T-helper 2 cell treated with Interferon-gamma antibody and Interleukin-4, amounts not matched to agents 5 μg/mL and 100 μg/mL, for 36 hours (primary cell): ENCODE results near the gene TBX4.

Source experiments
- DNase-seq: peaks from one replicate; pipeline ENCODE4 v3.0.0; 2021; ENCODE audit warnings: low spot score
- H3K27ac Mint-ChIP-seq: one replicate; pipeline ENCODE4 v1.8.0; 2021; ENCODE audit warnings: mild to moderate bottlenecking, mixed read lengths
- H3K27me3 Mint-ChIP-seq: one replicate; pipeline ENCODE4 v1.8.0; 2021; ENCODE audit warnings: low read depth, mixed read lengths
- H3K36me3 Mint-ChIP-seq: one replicate; pipeline ENCODE4 v1.8.0; 2021; ENCODE audit warnings: low read depth, mixed read lengths
- H3K4me1 Mint-ChIP-seq: one replicate; pipeline ENCODE4 v1.8.0; 2021; ENCODE audit warnings: low read depth, mixed read lengths
- H3K4me3 Mint-ChIP-seq: one replicate; pipeline ENCODE4 v1.8.0; 2022; ENCODE audit warnings: mild to moderate bottlenecking, moderate library complexity, mixed read lengths
- H3K9me3 Mint-ChIP-seq: one replicate; pipeline ENCODE4 v1.8.0; 2021; ENCODE audit warnings: mixed read lengths

The TBX4 gene

GRCh38 chr17:61480414-61480807 is 28.2 kb downstream of the TBX4 start:
- Mint-ChIP-seq H3K4me1 (no peaks in the 10 kb centered on the region), H3K36me3 (no peaks in the 10 kb centered on the region), H3K27me3 (peaks cover 2% of the 10 kb centered on the region), H3K4me3 (no peak overlapping the region), H3K27ac (no peak overlapping the region), H3K9me3 (no peaks in the 10 kb centered on the region)
- no peak for DNase-seq

- no peak overlapping the region for H3K27ac Mint-ChIP-seq
- H3K4me3 Mint-ChIP-seq, result no peak overlapping the region
- H3K36me3 Mint-ChIP-seq, result no peaks in the 10 kb centered on the region
- H3K27me3 Mint-ChIP-seq, result peaks cover 2% of the 10 kb centered on the region
- no peaks in the 10 kb centered on the region for H3K4me1 Mint-ChIP-seq
- H3K9me3 Mint-ChIP-seq, result no peaks in the 10 kb centered on the region
- DNase-seq, result no peak
Measured at GRCh38 chr17:61481421-61481820, 29.2 kb downstream of the TBX4 start.

GRCh38 chr17:61482467-61482866 is 30.2 kb downstream of the TBX4 start:
- no peaks in the 10 kb centered on the region for H3K36me3 Mint-ChIP-seq
- H3K4me1 Mint-ChIP-seq, result no peaks in the 10 kb centered on the region
- no peaks in the 10 kb centered on the region for H3K9me3 Mint-ChIP-seq
- H3K27ac Mint-ChIP-seq, result no peak overlapping the region
- no peak overlapping the region for H3K4me3 Mint-ChIP-seq
- H3K27me3 Mint-ChIP-seq, result peaks cover 2% of the 10 kb centered on the region
- DNase-seq, result no peak

GRCh38 chr17:61483778-61484116 is 31.5 kb downstream of the TBX4 start:
- H3K27ac Mint-ChIP-seq, result no peak overlapping the region
- no peaks in the 10 kb centered on the region for H3K4me1 Mint-ChIP-seq
- H3K9me3 Mint-ChIP-seq, result no peaks in the 10 kb centered on the region
- H3K4me3 Mint-ChIP-seq, result no peak overlapping the region
- no peaks in the 10 kb centered on the region for H3K36me3 Mint-ChIP-seq
- DNase-seq, result no peak
- peaks cover 2% of the 10 kb centered on the region for H3K27me3 Mint-ChIP-seq

- Mint-ChIP-seq H3K27ac (no peak overlapping the region), H3K27me3 (peaks cover 2% of the 10 kb centered on the region), H3K4me3 (no peak overlapping the region), H3K4me1 (no peaks in the 10 kb centered on the region), H3K36me3 (no peaks in the 10 kb centered on the region), H3K9me3 (no peaks in the 10 kb centered on the region)
- no peak for DNase-seq
Measured at GRCh38 chr17:61484174-61484573, 32.0 kb downstream of the TBX4 start.

GRCh38 chr17:61485067-61485775 is 33.0 kb downstream of the TBX4 start:
- H3K4me3 Mint-ChIP-seq, result no peak overlapping the region
- peaks cover 2% of the 10 kb centered on the region for H3K27me3 Mint-ChIP-seq
- no peak for DNase-seq
- H3K36me3 Mint-ChIP-seq, result no peaks in the 10 kb centered on the region
- H3K27ac Mint-ChIP-seq, result no peak overlapping the region
- no peaks in the 10 kb centered on the region for H3K4me1 Mint-ChIP-seq
- no peaks in the 10 kb centered on the region for H3K9me3 Mint-ChIP-seq

GRCh38 chr17:61486135-61487120 is 34.2 kb downstream of the TBX4 start:
- Mint-ChIP-seq H3K4me1 (no peaks in the 10 kb centered on the region), H3K4me3 (no peak overlapping the region), H3K27me3 (peaks cover 2% of the 10 kb centered on the region), H3K9me3 (no peaks in the 10 kb centered on the region), H3K36me3 (no peaks in the 10 kb centered on the region), H3K27ac (no peak overlapping the region)
- no peak for DNase-seq

- Mint-ChIP-seq H3K27ac (no peak overlapping the region), H3K27me3 (peaks cover 6% of the 10 kb centered on the region), H3K9me3 (no peaks in the 10 kb centered on the region)
Measured at GRCh38 chr17:61487161-61487988, 35.2 kb downstream of the TBX4 start.

GRCh38 chr17:61487989-61488595 is 35.9 kb downstream of the TBX4 start:
- no peak overlapping the region for H3K4me3 Mint-ChIP-seq
- H3K27me3 Mint-ChIP-seq, result peaks cover 6% of the 10 kb centered on the region
- H3K4me1 Mint-ChIP-seq, result no peaks in the 10 kb centered on the region
- no peak for DNase-seq
- no peaks in the 10 kb centered on the region for H3K9me3 Mint-ChIP-seq
- H3K27ac Mint-ChIP-seq, result no peak overlapping the region
- no peaks in the 10 kb centered on the region for H3K36me3 Mint-ChIP-seq

More at GRCh38 chr17:61487161-61487988, 35.2 kb downstream of the TBX4 start:
- no peak overlapping the region for H3K4me3 Mint-ChIP-seq
- DNase-seq, result no peak
- no peaks in the 10 kb centered on the region for H3K36me3 Mint-ChIP-seq
- no peaks in the 10 kb centered on the region for H3K4me1 Mint-ChIP-seq

GRCh38 chr17:61488878-61489718 is 36.9 kb downstream of the TBX4 start:
- no peak for DNase-seq
- Mint-ChIP-seq H3K36me3 (no peaks in the 10 kb centered on the region), H3K27me3 (peaks cover 9% of the 10 kb centered on the region), H3K4me1 (no peaks in the 10 kb centered on the region), H3K4me3 (no peak overlapping the region), H3K9me3 (no peaks in the 10 kb centered on the region), H3K27ac (no peak overlapping the region)

- Mint-ChIP-seq H3K4me1 (no peaks in the 10 kb centered on the region), H3K4me3 (no peak overlapping the region), H3K9me3 (no peaks in the 10 kb centered on the region), H3K36me3 (no peaks in the 10 kb centered on the region), H3K27me3 (peaks cover 9% of the 10 kb centered on the region), H3K27ac (no peak overlapping the region)
- DNase-seq, result no peak
Measured at GRCh38 chr17:61489719-61490490, 37.7 kb downstream of the TBX4 start.

- Mint-ChIP-seq H3K36me3 (no peaks in the 10 kb centered on the region), H3K27me3 (peaks cover 9% of the 10 kb centered on the region), H3K27ac (no peak overlapping the region), H3K4me1 (peaks cover 2% of the 10 kb centered on the region), H3K9me3 (no peaks in the 10 kb centered on the region), H3K4me3 (no peak overlapping the region)
- DNase-seq, result no peak
Measured at GRCh38 chr17:61490540-61490975, 38.3 kb downstream of the TBX4 start.
